ENCODE results near the gene GPR55. TPM values are rescaled to one million over a fixed set of nuclear protein-coding genes. Genes with fewer than 3 reads are reported as not detected.

GPR55 gene
- total RNA-seq, 1 donor from 2014 or later = 0.28 TPM

DNA sequence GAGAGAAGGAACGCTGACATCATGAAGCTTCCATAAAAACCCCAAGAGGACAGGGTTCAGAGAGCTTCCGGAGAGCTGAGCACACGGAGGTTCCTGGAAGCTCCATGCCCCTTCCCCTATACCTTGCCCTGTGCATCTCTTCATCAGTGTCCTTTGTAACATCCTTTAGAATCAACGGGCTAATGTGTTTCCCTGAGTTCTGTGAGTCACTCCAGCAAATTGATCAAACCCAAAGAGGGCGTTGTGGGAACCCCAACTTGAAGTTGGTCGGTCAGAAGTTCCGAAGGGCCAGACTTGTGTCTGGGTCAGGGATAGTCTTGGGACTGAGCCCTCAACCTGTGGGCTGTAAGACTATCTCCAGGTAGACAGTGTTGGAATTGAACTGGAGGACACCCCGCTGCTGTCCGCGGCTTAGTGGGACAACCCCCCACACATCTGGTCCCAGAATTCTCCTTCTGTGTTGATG, 25.9 kb upstream of the GPR55 start:
- peaks cover 7% of the 10 kb centered on the region for H3K36me3 Mint-ChIP-seq (ENCODE audit: low read depth, unreplicated experiment)
- H3K27me3 Mint-ChIP-seq (ENCODE audit: unreplicated experiment) = no peaks in the 10 kb centered on the region
- TF ChIP-seq, protein P1, sequence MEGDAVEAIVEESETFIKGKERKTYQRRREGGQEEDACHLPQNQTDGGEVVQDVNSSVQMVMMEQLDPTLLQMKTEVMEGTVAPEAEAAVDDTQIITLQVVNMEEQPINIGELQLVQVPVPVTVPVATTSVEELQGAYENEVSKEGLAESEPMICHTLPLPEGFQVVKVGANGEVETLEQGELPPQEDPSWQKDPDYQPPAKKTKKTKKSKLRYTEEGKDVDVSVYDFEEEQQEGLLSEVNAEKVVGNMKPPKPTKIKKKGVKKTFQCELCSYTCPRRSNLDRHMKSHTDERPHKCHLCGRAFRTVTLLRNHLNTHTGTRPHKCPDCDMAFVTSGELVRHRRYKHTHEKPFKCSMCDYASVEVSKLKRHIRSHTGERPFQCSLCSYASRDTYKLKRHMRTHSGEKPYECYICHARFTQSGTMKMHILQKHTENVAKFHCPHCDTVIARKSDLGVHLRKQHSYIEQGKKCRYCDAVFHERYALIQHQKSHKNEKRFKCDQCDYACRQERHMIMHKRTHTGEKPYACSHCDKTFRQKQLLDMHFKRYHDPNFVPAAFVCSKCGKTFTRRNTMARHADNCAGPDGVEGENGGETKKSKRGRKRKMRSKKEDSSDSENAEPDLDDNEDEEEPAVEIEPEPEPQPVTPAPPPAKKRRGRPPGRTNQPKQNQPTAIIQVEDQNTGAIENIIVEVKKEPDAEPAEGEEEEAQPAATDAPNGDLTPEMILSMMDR (IDR thresholded peaks at IDR 0.05; ENCODE audit: unreplicated experiment) = no peak
- no peaks in the 10 kb centered on the region for H3K9me3 Mint-ChIP-seq (ENCODE audit: unreplicated experiment)
- DNase-seq (ENCODE audit: low spot score) = no peak
- H3K4me3 Mint-ChIP-seq (ENCODE audit: unreplicated experiment) = no peak overlapping the region
- H3K27ac Mint-ChIP-seq (ENCODE audit: unreplicated experiment) = no peak overlapping the region
- H3K4me1 Mint-ChIP-seq (ENCODE audit: unreplicated experiment) = no peaks in the 10 kb centered on the region

DNA sequence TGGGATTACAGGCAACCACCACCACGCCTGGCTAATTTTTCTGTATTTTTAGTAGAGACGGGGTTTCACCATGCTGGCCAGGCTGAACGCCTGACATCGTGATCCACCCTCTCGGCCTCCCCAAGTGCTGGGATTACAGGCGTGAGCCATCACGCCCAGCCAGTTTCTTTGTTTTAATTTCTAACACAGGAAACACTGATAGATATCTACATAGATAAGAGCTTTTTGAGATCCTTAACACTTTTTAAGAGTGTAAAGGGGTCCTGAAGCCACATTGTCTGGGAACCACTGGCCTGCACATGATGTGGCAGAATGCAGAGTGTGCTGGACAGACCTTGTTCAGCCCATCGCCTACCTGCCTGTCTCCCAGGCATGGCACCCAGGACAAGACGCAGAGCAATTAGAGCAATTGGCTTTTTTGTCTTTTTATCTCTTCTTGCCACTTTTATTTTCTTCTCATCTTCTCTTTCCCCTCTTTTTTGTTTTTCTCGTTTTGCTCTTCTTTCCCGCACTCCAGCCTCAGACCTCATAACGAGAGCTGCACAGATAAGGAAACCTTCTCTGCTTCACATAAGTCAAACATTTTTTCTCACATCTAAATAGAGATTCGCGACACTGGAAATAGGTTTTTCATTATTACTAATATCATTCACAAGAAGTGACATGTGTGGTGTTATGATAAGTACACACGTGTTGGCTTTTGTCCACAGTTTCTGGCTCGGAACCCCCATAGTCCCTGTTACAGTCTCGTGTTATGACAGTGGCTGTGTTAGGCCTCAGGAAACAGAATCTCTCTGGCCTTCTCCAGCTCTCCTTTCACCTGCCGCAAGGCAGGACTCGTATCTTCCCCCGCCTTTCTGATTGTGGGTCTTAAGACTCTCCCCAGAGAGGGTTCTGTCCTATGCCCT, 25.2 kb upstream of the GPR55 start:
- H3K4me1 Mint-ChIP-seq (ENCODE audit: unreplicated experiment) = no peaks in the 10 kb centered on the region
- DNase-seq (ENCODE audit: low spot score) = no peak
- no peak overlapping the region for H3K27ac Mint-ChIP-seq (ENCODE audit: unreplicated experiment)
- H3K36me3 Mint-ChIP-seq (ENCODE audit: low read depth, unreplicated experiment) = peaks cover 7% of the 10 kb centered on the region
- no peaks in the 10 kb centered on the region for H3K27me3 Mint-ChIP-seq (ENCODE audit: unreplicated experiment)
- no peak overlapping the region for H3K4me3 Mint-ChIP-seq (ENCODE audit: unreplicated experiment)
- H3K9me3 Mint-ChIP-seq (ENCODE audit: unreplicated experiment) = no peaks in the 10 kb centered on the region
- TF ChIP-seq, protein P1 (IDR thresholded peaks at IDR 0.05; ENCODE audit: unreplicated experiment) = no peak

DNA sequence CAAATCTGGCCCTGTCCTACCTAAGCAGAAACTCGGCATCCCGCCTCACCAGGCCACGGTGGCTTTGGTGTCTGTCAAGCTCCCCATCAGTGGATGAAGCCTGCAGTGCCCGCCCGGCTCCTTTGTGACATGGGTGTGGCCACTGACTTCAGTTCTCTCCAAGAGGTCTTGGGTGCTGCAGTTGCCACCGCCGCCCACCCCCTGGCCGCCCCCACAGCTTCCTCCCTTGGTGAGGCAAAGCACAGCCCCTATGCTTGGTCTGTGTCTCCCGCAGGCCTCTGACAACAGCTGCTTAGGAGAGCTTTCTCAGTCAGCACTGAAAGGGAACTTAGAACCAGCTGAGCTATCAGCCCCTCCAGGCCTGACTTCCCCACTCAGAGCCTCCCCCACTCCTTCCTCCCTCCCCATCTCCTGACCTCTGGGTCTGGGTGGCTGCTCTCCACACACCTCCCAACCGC, 22.9 kb upstream of the GPR55 start:
- Mint-ChIP-seq H3K4me3 (ENCODE audit: unreplicated experiment) (no peak overlapping the region), H3K9me3 (ENCODE audit: unreplicated experiment) (no peaks in the 10 kb centered on the region), H3K4me1 (ENCODE audit: unreplicated experiment) (no peaks in the 10 kb centered on the region), H3K27ac (ENCODE audit: unreplicated experiment) (no peak overlapping the region), H3K27me3 (ENCODE audit: unreplicated experiment) (no peaks in the 10 kb centered on the region), H3K36me3 (ENCODE audit: low read depth, unreplicated experiment) (peaks cover 3% of the 10 kb centered on the region)
- no peak for DNase-seq (ENCODE audit: low spot score)
- TF ChIP-seq, protein P1 (IDR thresholded peaks at IDR 0.05; ENCODE audit: unreplicated experiment) = no peak

DNA sequence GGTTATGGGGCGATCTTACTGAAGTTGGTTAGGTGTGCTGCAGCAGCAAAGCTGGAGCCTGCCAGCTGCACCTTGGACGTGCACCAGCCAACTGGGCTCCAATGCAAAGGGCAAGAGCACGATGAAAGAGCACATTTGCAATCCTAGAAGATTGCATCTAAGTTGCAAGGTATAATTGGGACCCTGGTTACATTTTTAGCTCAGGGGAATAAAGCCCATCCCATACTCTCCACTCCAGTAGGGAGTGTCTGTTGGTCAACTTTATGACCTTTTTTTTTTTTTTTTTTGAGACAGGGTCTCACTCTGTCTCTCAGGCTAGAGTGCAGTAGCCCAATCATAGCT, 22.2 kb upstream of the GPR55 start:
- Mint-ChIP-seq H3K4me1 (ENCODE audit: unreplicated experiment) (no peaks in the 10 kb centered on the region), H3K36me3 (ENCODE audit: low read depth, unreplicated experiment) (no peaks in the 10 kb centered on the region), H3K9me3 (ENCODE audit: unreplicated experiment) (no peaks in the 10 kb centered on the region), H3K27me3 (ENCODE audit: unreplicated experiment) (no peaks in the 10 kb centered on the region), H3K4me3 (ENCODE audit: unreplicated experiment) (no peak overlapping the region), H3K27ac (ENCODE audit: unreplicated experiment) (no peak overlapping the region)
- TF ChIP-seq, protein P1 (IDR thresholded peaks at IDR 0.05; ENCODE audit: unreplicated experiment) = no peak
- no peak for DNase-seq (ENCODE audit: low spot score)
